Aorta (tissue), 5 donors: ENCODE data around the gene DNAH17. TPM values are rescaled to one million over a fixed set of nuclear protein-coding genes. Genes with fewer than 3 reads are reported as not detected.

Experiments used
- ATAC-seq: fragments of 200-7000 bp; cut with Tn5 transposase; one replicate; pipeline ENCODE4 v1.9.1; 2022; ENCODE audit warnings: moderate library complexity; ENCODE audit not compliant: low FRiP score
- DNase-seq, 2 donors: peaks; one replicate each; pipeline ENCODE4 v3.0.0-alpha.2; 2020
- H3K27ac ChIP-seq, 2 donors: one replicate each; pipeline ENCODE4 v1.5.1; 2013; ENCODE audit warnings: low read length in 2 of 2, mild to moderate bottlenecking in 2 of 2, moderate library complexity in 2 of 2, control low read depth in 1 of 2, inconsistent platforms in 1 of 2, low read depth in 1 of 2
- H3K27me3 ChIP-seq, 2 donors: one replicate each; pipeline ENCODE4 v1.6.1; 2013; ENCODE audit warnings: control low read depth in 1 of 2, low read length in 1 of 2, mild to moderate bottlenecking in 1 of 2, moderate library complexity in 1 of 2; ENCODE audit not compliant: insufficient read depth in 2 of 2, control insufficient read depth in 1 of 2
- H3K36me3 ChIP-seq, 2 donors: one replicate each; pipeline ENCODE4 v1.6.1; 2013; ENCODE audit warnings: control low read depth in 1 of 2, low read length in 1 of 2, mild to moderate bottlenecking in 1 of 2; ENCODE audit not compliant: insufficient read depth in 2 of 2, control insufficient read depth in 1 of 2
- H3K4me1 ChIP-seq, 2 donors: one replicate each; pipeline ENCODE4 v1.6.1; 2013; ENCODE audit warnings: low read length in 2 of 2, control low read depth in 1 of 2, mild to moderate bottlenecking in 1 of 2, moderate library complexity in 1 of 2; ENCODE audit not compliant: insufficient read depth in 2 of 2, control insufficient read depth in 1 of 2
- H3K4me3 ChIP-seq, 2 donors: one replicate each; pipeline ENCODE4 v1.5.1; 2013; ENCODE audit warnings: low read length in 2 of 2, control low read depth in 1 of 2, mild to moderate bottlenecking in 1 of 2
- H3K9me3 ChIP-seq: one replicate; pipeline ENCODE4 v1.6.1; 2013; ENCODE audit warnings: mild to moderate bottlenecking, low read length; ENCODE audit not compliant: control insufficient read depth
- WGBS, 2 donors: extraction: QIAGEN DNeasy Blood & Tissue Kit; methylation state at CpG; one replicate each; pipeline ENCODE4 v1.1.7; 2013; 5-methylcytosine and 5-hydroxymethylcytosine counted together
- intact Hi-C, 2 donors: fragments of 100-400 bp; cut with DNase I; formaldehyde crosslinking; loops; one replicate each; pipeline versions ENCODE4 v1.14.2 to v1.15.0; 2022
- polyA plus RNA-seq, 2 donors: library from polyadenylated mRNA; stranded (reverse); fragments of 200-250 nt; gene quantifications; one replicate each; pipeline ENCODE4 v1.2.3, GENCODE V29; 2013
- total RNA-seq, 2 donors: library from RNA; stranded (reverse); fragmentation: NEBNext Ultra II Directional; extraction: Animal tissue kit (Norgen Biotek cat#: 25700); gene quantifications; one replicate each; pipeline ENCODE4 v1.2.1, GENCODE V29; 2021
- donor health status: healthy with polysubstance abuse.
- donor health status: Bipolar disorder and iron deficiency.
- donor health status: DM: no; HTN: no; CAD: no.
- donor health status: DM: no; HTN: no; CAD: no.
- donor health status: DM: yes; HTN: yes; CAD: no.

DNAH17 gene
- total and polyA plus RNA-seq, 4 donors, result 0.21 to 0.45 TPM; not detected in 2

DNA sequence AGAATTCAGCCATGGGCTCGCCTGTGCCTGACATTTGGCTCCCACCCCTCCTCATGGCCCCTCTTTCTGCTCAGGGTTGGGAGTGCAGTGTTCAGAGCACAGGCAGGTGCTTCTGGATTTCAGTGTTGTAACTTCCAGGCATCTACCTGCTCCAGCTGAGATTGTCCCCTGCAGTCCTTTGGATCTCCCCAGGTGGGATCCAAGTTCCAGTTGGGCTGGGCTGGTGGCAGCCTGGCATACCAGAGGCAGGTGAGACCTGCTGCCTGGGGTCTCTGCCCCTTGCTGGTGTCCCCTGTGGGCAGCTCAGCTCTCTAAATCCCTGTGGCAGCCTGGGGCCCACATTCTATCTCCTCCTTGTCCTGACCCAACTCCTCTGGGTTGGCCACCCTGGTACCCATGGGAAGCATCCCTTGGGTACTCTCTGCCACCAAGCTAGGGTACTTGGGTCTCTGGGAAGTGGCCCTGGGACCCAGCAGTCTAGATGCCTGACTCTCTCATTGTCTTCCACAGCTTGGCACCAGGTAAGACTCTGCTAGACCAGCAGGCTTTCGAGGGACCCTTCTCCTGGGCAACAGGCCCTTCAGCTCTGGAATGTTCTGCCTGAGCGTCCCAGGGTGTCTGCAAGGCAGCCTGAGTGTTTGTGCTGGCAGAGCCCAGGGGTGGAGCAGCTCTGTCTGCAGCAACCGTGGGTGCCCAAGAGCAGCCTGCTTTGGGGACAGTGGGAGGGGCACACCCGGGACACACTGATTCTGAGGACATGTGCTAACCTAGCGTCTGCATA is 42.5 kb downstream of the DNAH17 start:
- H3K4me3 ChIP-seq, result no peak overlapping the region
- H3K27me3 ChIP-seq, result no peaks in the 10 kb centered on the region
- ATAC-seq (no peak), DNase-seq (peak in 1 of 2 donors; percentile 65)
- intact Hi-C loops, result no loop called here
- 20% methylated on average over 6 of the region's 6 CpGs for WGBS, 2 donors
- no peak overlapping the region for H3K27ac ChIP-seq
- no peaks in the 10 kb centered on the region for H3K4me1 ChIP-seq
- H3K36me3 ChIP-seq, result no peaks in the 10 kb centered on the region
- no peaks in the 10 kb centered on the region for H3K9me3 ChIP-seq

DNA sequence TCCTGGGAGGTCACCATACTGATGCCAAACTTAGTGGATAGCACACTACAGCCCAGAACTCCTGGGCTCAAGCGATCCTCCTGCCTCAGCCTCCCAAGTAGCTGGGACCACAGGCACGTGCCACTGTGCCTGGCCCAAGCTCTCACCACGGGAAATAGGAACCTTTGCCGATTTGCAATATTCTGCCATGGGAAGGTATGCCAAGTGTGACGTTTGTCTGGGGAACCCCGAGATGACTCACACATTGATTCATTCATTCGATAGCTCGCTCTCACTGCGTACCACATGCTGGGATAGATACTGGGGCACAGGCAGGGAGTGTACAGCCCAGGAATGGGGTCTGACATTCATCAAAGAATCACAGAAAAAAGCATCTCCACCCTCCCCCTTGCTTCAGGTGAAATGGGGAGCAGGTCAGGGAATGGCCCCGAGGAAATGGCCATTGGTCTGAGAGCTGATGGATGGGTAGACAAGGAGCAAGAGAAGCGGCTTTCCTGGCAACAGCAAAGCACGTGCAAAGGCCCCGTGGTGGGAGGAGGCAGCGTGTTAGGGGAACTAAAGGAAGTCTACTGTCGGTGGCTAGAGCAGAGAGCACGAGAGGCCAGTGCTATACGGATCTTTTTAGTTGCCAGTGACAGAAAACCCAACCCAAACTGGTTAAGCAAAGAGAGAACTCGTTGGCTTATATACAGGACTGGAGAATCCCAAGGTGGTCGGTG is 44.1 kb downstream of the DNAH17 start:
- Histone ChIP-seq H3K27ac (no peak overlapping the region), H3K9me3 (no peaks in the 10 kb centered on the region), H3K36me3 (no peaks in the 10 kb centered on the region), H3K4me1 (no peaks in the 10 kb centered on the region), H3K4me3 (no peak overlapping the region), H3K27me3 (no peaks in the 10 kb centered on the region)
- 89 to 91% methylated on average over 19 of the region's 19 CpGs for WGBS, 2 donors
- intact Hi-C loops, result no loop called here
- ATAC-seq (no peak), DNase-seq (peak in 1 of 2 donors; percentile 44)

DNA sequence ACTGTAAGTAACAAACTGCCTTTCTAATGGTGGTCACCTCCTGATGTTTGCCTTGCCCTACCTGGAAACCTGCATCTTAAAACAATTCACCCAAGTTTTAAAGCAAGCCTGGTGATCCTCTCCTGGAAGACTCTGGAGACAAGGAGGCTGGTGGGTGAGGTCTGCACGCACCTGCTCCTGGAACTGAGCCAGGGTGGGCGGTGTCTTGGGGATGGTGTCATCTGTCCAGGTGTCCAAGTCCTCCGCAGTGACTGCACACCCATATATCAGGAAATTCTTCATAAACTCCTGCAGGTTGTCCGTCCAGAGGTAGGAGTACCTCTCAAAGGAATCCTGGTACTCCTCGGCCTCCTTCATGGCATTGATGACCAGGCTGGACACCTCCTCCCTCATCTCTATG is 44.9 kb downstream of the DNAH17 start:
- intact Hi-C loops, result no loop called here
- Histone ChIP-seq H3K4me3 (no peak overlapping the region), H3K27ac (no peak overlapping the region), H3K4me1 (no peaks in the 10 kb centered on the region), H3K9me3 (no peaks in the 10 kb centered on the region), H3K36me3 (no peaks in the 10 kb centered on the region), H3K27me3 (no peaks in the 10 kb centered on the region)
- WGBS, 2 donors, result 75 to 84% methylated on average over 5 of the region's 5 CpGs
- DNase-seq (peak in 1 of 2 donors; percentile 64), ATAC-seq (no peak)

DNA sequence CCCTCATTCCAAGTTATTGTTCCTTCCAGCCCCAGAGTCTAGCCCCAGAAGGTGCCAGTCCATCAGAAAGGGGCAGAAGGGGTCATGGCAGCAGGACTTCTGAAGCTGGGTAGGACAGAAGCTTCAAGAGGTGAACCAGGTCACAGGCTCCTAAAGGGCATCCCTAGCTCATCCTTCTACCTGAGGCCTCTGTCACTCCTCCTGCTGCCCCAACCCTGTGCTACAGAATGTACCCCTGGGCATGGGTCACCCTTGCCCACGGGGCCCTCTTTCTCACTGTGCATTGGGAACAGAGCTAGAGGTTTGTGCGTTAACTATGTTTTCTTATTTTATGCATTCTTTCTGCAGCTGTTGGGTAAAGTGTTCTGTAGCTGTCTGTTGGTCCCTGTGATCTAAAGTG is 46.5 kb downstream of the DNAH17 start:
- no peak overlapping the region for H3K27ac ChIP-seq
- ATAC-seq (no peak), DNase-seq (no peak)
- no peaks in the 10 kb centered on the region for H3K36me3 ChIP-seq
- H3K27me3 ChIP-seq, result no peaks in the 10 kb centered on the region
- H3K9me3 ChIP-seq, result no peaks in the 10 kb centered on the region
- 63 to 71% methylated on average over 2 of the region's 2 CpGs for WGBS, 2 donors
- H3K4me3 ChIP-seq, result no peak overlapping the region
- intact Hi-C loops, result no loop called here
- no peaks in the 10 kb centered on the region for H3K4me1 ChIP-seq

DNA sequence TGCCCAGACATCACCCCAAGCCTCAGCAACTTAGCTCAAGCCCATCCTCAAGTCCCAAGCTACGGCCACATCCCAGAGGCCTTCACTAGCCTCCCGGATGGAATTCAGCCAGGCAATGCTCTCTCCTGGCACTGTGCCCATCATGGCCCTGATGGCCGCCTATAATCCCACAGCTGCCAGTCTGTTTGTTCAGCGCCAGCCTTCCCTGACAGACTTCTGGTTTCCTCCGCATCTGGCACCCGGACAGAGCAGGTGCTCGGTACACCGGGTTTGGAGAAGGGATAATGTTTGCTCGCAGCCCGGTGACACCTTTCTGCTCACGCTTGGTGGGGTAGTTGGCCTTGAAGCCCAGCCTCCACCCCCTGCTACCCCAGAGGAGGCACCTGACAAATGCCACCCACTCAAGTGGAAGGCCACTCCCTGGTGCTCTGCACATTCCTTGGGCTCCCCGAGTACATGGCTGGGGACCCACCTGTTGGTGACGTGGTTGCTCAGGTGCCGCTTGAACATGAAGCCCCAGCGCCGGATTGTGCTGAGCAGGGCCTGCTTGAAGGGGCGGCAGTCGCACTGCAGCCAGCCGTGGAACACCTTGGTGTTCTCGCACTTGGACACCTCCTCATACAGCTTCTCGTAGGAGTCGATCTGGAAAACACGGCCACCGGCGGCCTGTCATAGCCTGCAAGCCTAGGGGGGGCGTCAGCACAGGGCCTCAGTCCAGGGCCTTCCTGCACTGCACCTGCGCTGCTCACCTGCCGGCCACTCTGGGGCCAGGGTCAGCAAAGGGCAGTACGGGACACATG is 47.1 kb downstream of the DNAH17 start:
- ATAC-seq, result no peak
- Histone ChIP-seq H3K36me3 (no peaks in the 10 kb centered on the region), H3K27me3 (no peaks in the 10 kb centered on the region), H3K4me3 (no peak overlapping the region), H3K4me1 (no peaks in the 10 kb centered on the region), H3K27ac (no peak overlapping the region), H3K9me3 (no peaks in the 10 kb centered on the region)
- peak in 1 of 2 donors; percentile 58 for DNase-seq
- 90 to 93% methylated on average over 27 to 29 of the region's 29 CpGs for WGBS, 2 donors
- intact Hi-C loops, result no loop called here

DNA sequence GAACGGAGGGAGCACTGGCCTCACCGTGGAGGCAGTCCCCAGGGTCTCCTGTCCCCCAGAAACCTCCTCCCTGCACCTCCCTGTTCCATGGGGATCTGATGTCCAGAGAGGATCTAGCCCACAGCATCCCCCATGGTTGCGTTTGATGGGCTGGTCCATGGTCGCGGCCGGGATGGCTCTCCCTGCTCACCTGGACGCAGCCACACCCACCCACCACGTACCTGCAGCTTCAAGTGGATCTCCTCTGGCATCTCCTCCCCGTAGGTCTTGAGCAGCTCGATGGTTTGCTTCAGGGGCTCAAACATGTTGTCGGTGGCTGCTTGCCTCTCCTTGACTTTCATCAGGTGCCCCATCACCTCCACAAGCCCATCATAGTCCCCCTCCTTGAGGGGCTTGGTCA is 47.9 kb downstream of the DNAH17 start:
- DNase-seq, result peak in 1 of 2 donors; percentile 55
- 88 to 93% methylated on average over 11 of the region's 11 CpGs for WGBS, 2 donors

DNA sequence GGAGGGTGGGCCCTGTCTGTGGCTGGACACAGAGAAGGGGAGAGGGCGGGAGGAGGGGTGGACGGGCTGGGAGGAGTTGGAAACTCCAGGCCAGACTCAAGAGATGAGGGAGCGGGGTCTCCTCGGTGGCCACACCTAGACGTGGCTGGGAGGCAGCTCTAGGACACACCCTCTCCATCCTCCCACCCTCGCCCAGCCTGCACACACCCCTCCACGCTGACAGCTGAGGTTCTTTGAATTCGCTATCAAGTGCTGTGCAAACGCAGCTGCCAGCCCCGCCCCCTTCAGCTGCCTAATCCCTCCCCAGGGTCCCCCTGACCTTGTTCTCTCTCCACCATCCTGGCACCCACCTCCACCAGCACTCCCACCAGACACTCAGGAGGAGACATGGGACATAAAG is 48.7 kb downstream of the DNAH17 start:
- no peaks in the 10 kb centered on the region for H3K4me1 ChIP-seq
- no peaks in the 10 kb centered on the region for H3K36me3 ChIP-seq
- no peak for ATAC-seq
- intact Hi-C loops, result no loop called here
- H3K27me3 ChIP-seq, result no peaks in the 10 kb centered on the region
- 66 to 69% methylated on average over 10 of the region's 10 CpGs for WGBS, 2 donors
- H3K9me3 ChIP-seq, result no peaks in the 10 kb centered on the region
- H3K27ac ChIP-seq, result no peak overlapping the region
- H3K4me3 ChIP-seq, result no peak overlapping the region
- DNase-seq, result peak in 1 of 2 donors; percentile 69

More for the DNA sequence above, 47.9 kb downstream of the DNAH17 start:
- Histone ChIP-seq H3K4me1 (no peaks in the 10 kb centered on the region), H3K4me3 (no peak overlapping the region), H3K27ac (no peak overlapping the region), H3K36me3 (no peaks in the 10 kb centered on the region), H3K27me3 (no peaks in the 10 kb centered on the region), H3K9me3 (no peaks in the 10 kb centered on the region)
- ATAC-seq, result no peak
- intact Hi-C loops, result no loop called here

DNA sequence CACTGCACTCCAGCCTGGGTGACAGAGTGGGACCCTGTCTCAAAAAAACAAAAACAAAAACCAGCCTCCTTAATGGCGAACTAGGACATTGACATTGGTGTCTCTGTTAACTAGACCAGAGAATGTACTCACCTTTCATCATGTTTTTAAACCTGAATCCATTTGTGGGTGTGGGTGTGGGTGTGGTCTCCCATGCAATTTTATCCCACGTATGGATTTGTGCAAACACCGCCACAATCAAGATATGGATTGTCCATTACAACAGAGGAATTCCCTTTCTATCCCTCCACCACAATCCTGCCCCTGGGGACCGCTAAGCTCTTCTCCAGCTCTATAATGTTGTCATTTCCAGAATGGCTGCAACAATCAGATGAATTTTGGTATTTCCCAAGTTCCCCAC is 49.9 kb downstream of the DNAH17 start:
- no peak for ATAC-seq
- WGBS, 2 donors, result 91 to 92% methylated on average over 4 of the region's 4 CpGs
- H3K27ac ChIP-seq, result no peak overlapping the region
- H3K4me3 ChIP-seq, result no peak overlapping the region
- no peaks in the 10 kb centered on the region for H3K36me3 ChIP-seq
- intact Hi-C loops, result no loop called here
- no peaks in the 10 kb centered on the region for H3K9me3 ChIP-seq
- no peaks in the 10 kb centered on the region for H3K27me3 ChIP-seq
- no peak for DNase-seq
- no peaks in the 10 kb centered on the region for H3K4me1 ChIP-seq
